IMR-90 (cell line): ENCODE results near the gene ACTN2. TPM values are rescaled to one million over a fixed set of nuclear protein-coding genes. Genes with fewer than 3 reads are reported as not detected.
A peak's percentile ranks its signal among the peaks of the same experiment; 100 is the strongest.

Experiments
- ATAC-seq: fragments of 200-7000 bp; cut with Tn5 transposase; 2 replicates; pipeline ENCODE4 v1.9.1; 2020; ENCODE audit warnings: low read depth, mild to moderate bottlenecking, moderate library complexity
- BruUV-seq: library from RNA; stranded (reverse); fragments of 400-500 nt; replicated peaks from 2 replicates; lab custom pipeline; 2021; lab: Mats Ljungman, UMichigan
- CTCF ChIA-PET: fragments of 300-600 bp; formaldehyde crosslinking; extraction: SDS; loops from one replicate; lab custom pipeline; 2021; ENCODE audit warnings: antibody characterized with exemption; lab: Yijun Ruan, JAX
- POLR2A ChIA-PET: fragments of 300-600 bp; sonication (Branson Sonifier 250); formaldehyde crosslinking; loops from one replicate; lab custom pipeline; 2022; ENCODE audit warnings: antibody characterized with exemption; ENCODE audit not compliant: unreplicated experiment; lab: Charles Lee
- DNase-seq: peaks from one replicate; pipeline ENCODE4 v3.0.0; 2013
- H2AFZ ChIP-seq: replicated peaks from 2 replicates; pipeline ENCODE3; 2013; ENCODE audit warnings: low read length, mild to moderate bottlenecking; ENCODE audit not compliant: poor library complexity
- H2AK5ac ChIP-seq: 2 replicates; pipeline ENCODE4 v1.6.1; 2013; ENCODE audit warnings: low read depth, low read length, inconsistent platforms
- H2AK9ac ChIP-seq: replicated peaks from 2 replicates; pipeline ENCODE3; 2013; ENCODE audit warnings: mild to moderate bottlenecking, low read depth, low read length, moderate library complexity; ENCODE audit not compliant: poor library complexity
- H2BK120ac ChIP-seq: 2 replicates; pipeline ENCODE4 v1.6.1; 2013; ENCODE audit warnings: low read depth, low read length, inconsistent platforms
- H2BK15ac ChIP-seq: 3 replicates; pipeline ENCODE4 v1.6.1; 2013; ENCODE audit warnings: low read depth, low read length, inconsistent platforms
- H2BK20ac ChIP-seq: 2 replicates; pipeline ENCODE4 v1.6.1; 2013; ENCODE audit warnings: low read depth, mild to moderate bottlenecking, inconsistent platforms, low read length, moderate library complexity
- H2BK5ac ChIP-seq: 2 replicates; pipeline ENCODE4 v1.6.1; 2013; ENCODE audit warnings: mild to moderate bottlenecking, low read depth, low read length, inconsistent platforms; ENCODE audit not compliant: poor library complexity, severe bottlenecking
- H3K14ac ChIP-seq: replicated peaks from 2 replicates; pipeline ENCODE4 v1.6.1; 2013; ENCODE audit warnings: low read depth, low read length, inconsistent platforms
- H3K18ac ChIP-seq: 2 replicates; pipeline ENCODE4 v1.6.1; 2013; ENCODE audit warnings: low read depth, low read length, control low read depth
- H3K23ac ChIP-seq: 2 replicates; pipeline ENCODE4 v1.6.1; 2013; ENCODE audit warnings: low read depth, low read length, inconsistent platforms
- H3K27ac ChIP-seq: 2 replicates; pipeline ENCODE4 v1.5.1; 2013; ENCODE audit warnings: mild to moderate bottlenecking, control low read depth, low read length; ENCODE audit not compliant: insufficient read depth
- H3K27me3 ChIP-seq: 2 replicates; pipeline ENCODE4 v1.6.1; 2013; ENCODE audit warnings: low read length; ENCODE audit not compliant: control insufficient read depth, insufficient read depth
- H3K36me3 ChIP-seq: 2 replicates; pipeline ENCODE4 v1.6.1; 2013; ENCODE audit warnings: low read length, mixed read lengths; ENCODE audit not compliant: control insufficient read depth, insufficient read depth
- H3K4ac ChIP-seq: 2 replicates; pipeline ENCODE4 v1.6.1; 2013; ENCODE audit warnings: low read depth, low read length, inconsistent platforms
- H3K4me1 ChIP-seq: 2 replicates; pipeline ENCODE4 v1.6.1; 2013; ENCODE audit warnings: low read length, mixed read lengths; ENCODE audit not compliant: control insufficient read depth, insufficient read depth
- H3K4me2 ChIP-seq: 2 replicates; pipeline ENCODE4 v1.6.1; 2013; ENCODE audit warnings: low read depth, mild to moderate bottlenecking, control low read depth, low read length, moderate library complexity
- H3K4me3 ChIP-seq: 2 replicates; pipeline ENCODE4 v1.5.1; 2013; ENCODE audit warnings: low read depth, mild to moderate bottlenecking, control low read depth, low read length, moderate library complexity; ENCODE audit not compliant: insufficient read depth
- H3K56ac ChIP-seq: 2 replicates; pipeline ENCODE4 v1.6.1; 2013; ENCODE audit warnings: low read length, inconsistent platforms; ENCODE audit not compliant: insufficient read depth; ENCODE audit errors: extremely low read depth
- H3K79me1 ChIP-seq, 2 experiments: 2 replicates each; pipeline ENCODE4 v1.6.1; 2013; ENCODE audit warnings: low read length in 2 of 2, inconsistent platforms in 1 of 2, low read depth in 1 of 2
- H3K9ac ChIP-seq: 2 replicates; pipeline ENCODE4 v1.6.1; 2013; ENCODE audit warnings: low read depth, low read length, control low read depth
- H3K9me1 ChIP-seq: 2 replicates; pipeline ENCODE4 v1.6.1; 2013; ENCODE audit warnings: low read length, inconsistent platforms; ENCODE audit not compliant: insufficient read depth
- H3K9me3 ChIP-seq: 2 replicates; pipeline ENCODE4 v1.6.1; 2013; ENCODE audit warnings: low read length; ENCODE audit not compliant: control insufficient read depth, insufficient read depth
- H4K20me1 ChIP-seq: 2 replicates; pipeline ENCODE4 v1.6.1; 2013; ENCODE audit warnings: low read length, inconsistent platforms; ENCODE audit not compliant: insufficient read depth
- H4K5ac ChIP-seq: 2 replicates; pipeline ENCODE4 v1.6.1; 2013; ENCODE audit warnings: mild to moderate bottlenecking, low read depth, low read length, control low read depth
- H4K8ac ChIP-seq, 2 experiments: 2 replicates each; pipeline ENCODE4 v1.6.1; 2013; ENCODE audit warnings: low read depth in 2 of 2, low read length in 2 of 2, control low read depth in 1 of 2, inconsistent platforms in 1 of 2
- H4K91ac ChIP-seq: 2 replicates; pipeline ENCODE4 v1.6.1; 2013; ENCODE audit warnings: low read depth, low read length, inconsistent platforms; ENCODE audit not compliant: insufficient read depth
- BHLHE40 ChIP-seq: fragments of 150-350 bp; IDR thresholded peaks from 2 replicates; pipeline ENCODE4 v1.6.1; 2016; ENCODE audit warnings: mild to moderate bottlenecking, low read depth, low read length
- CEBPB ChIP-seq: IDR thresholded peaks from 2 replicates; pipeline ENCODE4 v1.6.1; 2012; ENCODE audit warnings: low read depth, low read length, improper control_type of control experiment
- CHD1 ChIP-seq: IDR thresholded peaks from 2 replicates; pipeline ENCODE4 v1.6.1; 2012; ENCODE audit warnings: low read depth, low read length, improper control_type of control experiment
- CTCF ChIP-seq: conservative IDR thresholded peaks from 2 replicates; pipeline ENCODE4 v1.5.1; 2012; ENCODE audit warnings: mild to moderate bottlenecking, low read depth, low read length, improper control_type of control experiment
- ELK1 ChIP-seq: fragments of 150-350 bp; IDR thresholded peaks from 2 replicates; pipeline ENCODE4 v1.6.1; 2016; ENCODE audit warnings: low read depth, mild to moderate bottlenecking, low read length, moderate library complexity, borderline replicate concordance
- FOS ChIP-seq: fragments of 150-350 bp; IDR thresholded peaks from 2 replicates; pipeline ENCODE4 v1.6.1; 2016; ENCODE audit warnings: low read depth, low read length
- MAFK ChIP-seq: IDR thresholded peaks from 2 replicates; pipeline ENCODE4 v1.6.1; 2012; ENCODE audit warnings: low read depth, low read length, improper control_type of control experiment
- MAZ ChIP-seq: IDR thresholded peaks from 2 replicates; pipeline ENCODE4 v1.6.1; 2012; ENCODE audit warnings: low read depth, mild to moderate bottlenecking, low read length, improper control_type of control experiment, moderate library complexity, borderline replicate concordance
- MXI1 ChIP-seq: IDR thresholded peaks from 2 replicates; pipeline ENCODE4 v1.6.1; 2012; ENCODE audit warnings: low read depth, mild to moderate bottlenecking, low read length, moderate library complexity, borderline replicate concordance
- NFE2L2 ChIP-seq: fragments of 150-350 bp; IDR thresholded peaks from 2 replicates; pipeline ENCODE4 v1.6.1; 2016; ENCODE audit warnings: low read depth, mild to moderate bottlenecking, low read length
- POLR2A ChIP-seq: IDR thresholded peaks from 2 replicates; pipeline ENCODE4 v1.6.1; 2012; ENCODE audit warnings: mild to moderate bottlenecking, low read depth, low read length
- RAD21 ChIP-seq: IDR thresholded peaks from 2 replicates; pipeline ENCODE4 v1.6.1; 2012; ENCODE audit warnings: low read length, improper control_type of control experiment
- RCOR1 ChIP-seq: IDR thresholded peaks from 2 replicates; pipeline ENCODE4 v1.6.1; 2012; ENCODE audit warnings: mild to moderate bottlenecking, low read length, improper control_type of control experiment; ENCODE audit not compliant: insufficient replicate concordance
- RFX5 ChIP-seq: IDR thresholded peaks from 2 replicates; pipeline ENCODE4 v1.8.0; 2012; ENCODE audit warnings: low read depth, mild to moderate bottlenecking, low read length, moderate library complexity
- SMC3 ChIP-seq: fragments of 150-350 bp; IDR thresholded peaks from 2 replicates; pipeline ENCODE4 v1.6.1; 2016; ENCODE audit warnings: low read depth, mild to moderate bottlenecking, antibody characterized with exemption, low read length, moderate library complexity
- USF2 ChIP-seq: fragments of 150-350 bp; IDR thresholded peaks from 2 replicates; pipeline ENCODE4 v1.6.1; 2017; ENCODE audit warnings: mild to moderate bottlenecking, antibody characterized with exemption, low read length, low read depth
- WGBS, 2 experiments: methylation state at CpG; one replicate each; pipeline versions ENCODE4 v1.1.5 to v1.1.7; 2013; ENCODE audit warnings: missing lambda C conversion rate in 2 of 2; ENCODE audit not compliant: insufficient read length in 1 of 2; ENCODE audit errors: extremely low coverage in 2 of 2; 5-methylcytosine and 5-hydroxymethylcytosine counted together
- dilution Hi-C: fragments of 300-500 bp; cut with HindIII; formaldehyde crosslinking; loops from one replicate; pipeline ENCODE4 v1.14.3; 2018; ENCODE audit warnings: low sequenced_read_pairs; ENCODE audit not compliant: unreplicated experiment
- in situ Hi-C: fragments of 300-500 bp; cut with MboI; formaldehyde crosslinking; loops from 3 replicates; pipeline ENCODE4 v1.14.3; 2019; ENCODE audit warnings: low sequenced_read_pairs, inconsistent platforms, mixed read lengths
- intact Hi-C: fragments of 100-400 bp; cut with micrococcal nuclease; formaldehyde crosslinking; loops from 2 replicates; pipeline ENCODE4 v1.10.0; 2022
- polyA plus RNA-seq, 3 experiments: library from polyadenylated mRNA; depleted of rRNA; stranded (reverse); fragments of >200 nt; gene quantifications; 2 replicates each; pipeline ENCODE4 v1.2.3, GENCODE V29; 2012; ENCODE audit warnings: low replicate concordance in 1 of 3
- total RNA-seq: library from RNA; depleted of rRNA; stranded (reverse); fragments of >200 nt; gene quantifications from 2 replicates; pipeline ENCODE4 v1.2.3, GENCODE V29; 2012

ACTN2 gene
- total and polyA plus RNA-seq, 2 of the 4 experiments (the other 2 are of a cell fraction): under 0.01 TPM; not detected in 1

- H3K4me3 ChIP-seq: peak overlapping the region; percentile 30; the same call in 1 of the 2 replicates
- H3K4ac ChIP-seq: no peak overlapping the region
- no peak overlapping the region for H3K14ac ChIP-seq
- peak overlapping the region; percentile 67; the same call in 1 of the 2 replicates for H3K4me2 ChIP-seq
- intact Hi-C loops (no loop called here), dilution Hi-C loops (no loop called here), in situ Hi-C loops (no loop called here)
- no peak overlapping the region for H3K23ac ChIP-seq
- no peak overlapping the region for H3K56ac ChIP-seq
- H3K4me1 ChIP-seq: 0 out of 2 replicates have a peak, but pooled peaks cover 2% of the 10 kb centered on the region
- POLR2A ChIA-PET: no interaction called here
- H4K20me1 ChIP-seq: no peaks in the 10 kb centered on the region
- no peak overlapping the region for H2AK5ac ChIP-seq
- H4K5ac ChIP-seq: no peak overlapping the region
- H3K36me3 ChIP-seq: no peaks in the 10 kb centered on the region
- no CpG with 5 or more reads among the region's 31 CpGs for WGBS, 2 experiments
- H3K18ac ChIP-seq: no peak overlapping the region
- CTCF ChIA-PET: no interaction called here
- H4K8ac ChIP-seq: no peak overlapping the region
- no peaks in the 10 kb centered on the region for H3K9me3 ChIP-seq
- H4K91ac ChIP-seq: no peak overlapping the region
- no peak overlapping the region for H3K27ac ChIP-seq
- no peak for ATAC-seq
- H3K79me1 ChIP-seq: no peaks in the 10 kb centered on the region
- peaks cover 4% of the 10 kb centered on the region; the same call in 1 of the 2 replicates for H3K27me3 ChIP-seq
- H2BK5ac ChIP-seq: no peak overlapping the region
- H2AFZ ChIP-seq: peak overlapping the region; percentile 86
- no peak overlapping the region for H2BK20ac ChIP-seq
- no TSS peak for BruUV-seq
- H2AK9ac ChIP-seq: no peak overlapping the region
- DNase-seq: no peak
- no peak overlapping the region for H3K9ac ChIP-seq
- TF ChIP-seq CEBPB (no peak), BHLHE40 (no peak), MAFK (no peak), USF2 (no peak), SMC3 (no peak), RAD21 (no peak), RFX5 (no peak), FOS (no peak), MXI1 (no peak), RCOR1 (no peak), NFE2L2 (no peak), ELK1 (no peak), CHD1 (no peak), MAZ (no peak), POLR2A (no peak), CTCF (no peak)
- no peak overlapping the region for H2BK120ac ChIP-seq
- no peaks in the 10 kb centered on the region for H3K9me1 ChIP-seq
- no peak overlapping the region for H2BK15ac ChIP-seq
Measured at GRCh38 chr1:236686815-236687160, 489 bp downstream of the ACTN2 start.
